ENCODE measurements around the gene WWTR1. TPM values are rescaled to one million over a fixed set of nuclear protein-coding genes. Genes with fewer than 3 reads are reported as not detected.

WWTR1 gene
- polyA plus RNA-seq, 2 of the 4 experiments (the other 2 are of a cell fraction): 99.7 to 164 TPM

DNA sequence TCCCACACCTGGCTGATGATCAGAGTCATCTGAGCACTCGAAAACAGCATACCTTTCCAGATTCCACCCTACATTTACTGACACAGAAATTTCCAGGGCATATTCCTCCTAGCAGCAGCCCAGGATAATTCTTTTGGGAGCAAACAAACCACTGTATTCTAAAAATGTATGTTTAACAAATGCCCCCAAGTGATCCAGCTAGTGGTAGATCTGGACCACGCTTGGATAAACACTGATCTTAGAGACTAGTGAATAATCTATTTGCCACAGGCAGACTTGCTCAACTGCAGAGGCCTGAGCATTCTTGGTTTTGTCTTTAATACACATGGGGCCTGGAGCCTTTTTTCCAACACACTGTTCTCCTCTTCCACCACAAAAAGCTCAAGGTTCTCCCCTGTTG lies 93.7 kb downstream of the WWTR1 start:
- POLR2A ChIA-PET: interaction anchor here (0.7 to 1.9 kb wide), 3 partner anchors 12 to 94 kb away, joined by 5 to 7 read pairs (median 6); partner anchors contain the start of gene WWTR1
- peak overlapping the region; percentile 21 to 37; a peak in 3 of 6 replicates for H3K27ac ChIP-seq
- ATAC-seq (no peak), FAIRE-seq (no peak), DNase-seq (ENCODE audit: low read depth in 1 of 2, low spot score in 1 of 2) (no peak)
- peaks cover 65% of the 10 kb centered on the region for H3K4me1 ChIP-seq
- no peak for TF ChIP-seq JUNB (IDR thresholded peaks at IDR 0.05)
- no peak for TF ChIP-seq GATA3 (IDR thresholded peaks at IDR 0.05; ENCODE audit: borderline replicate concordance)
- TF ChIP-seq JUN (IDR thresholded peaks at IDR 0.05): no peak
- no peak for TF ChIP-seq NR3C1 (IDR thresholded peaks at IDR 0.05)
- no peak for TF ChIP-seq FOSB (CRISPR knock-in tag; IDR thresholded peaks at IDR 0.05)
- H3K9me3 ChIP-seq: no peaks in the 10 kb centered on the region
- H3K4me2 ChIP-seq: no peak overlapping the region
- WGBS (ENCODE audit: missing lambda C conversion rate): 84% methylated on average over 2 of the region's 2 CpGs
- no peak overlapping the region for H3K4me3 ChIP-seq
- CTCF ChIA-PET: interaction anchor here (0.7 to 1.4 kb wide), 5 partner anchors 8 to 203 kb away, joined by 3 to 5 read pairs (median 3); no protein-coding TSS in a partner anchor

GRCh38 chr3:149563114-149563513 lies 94.7 kb downstream of the WWTR1 start:
- DNase-seq (ENCODE audit: low read depth in 1 of 2, low spot score in 1 of 2): no peak
- ATAC-seq: no peak
- ChIA-PET POLR2A (interaction anchor here (1.9 kb wide), 1 partner anchor 13 kb away, joined by 6 read pairs; no protein-coding TSS in a partner anchor), CTCF (interaction anchor here (0.7 to 1.2 kb wide), 6 partner anchors 9 to 154 kb away, joined by 3 to 5 read pairs (median 3); no protein-coding TSS in a partner anchor)
- WGBS (ENCODE audit: missing lambda C conversion rate): 91% methylated on average over 5 of the region's 5 CpGs
- Histone ChIP-seq H3K4me2 (no peak overlapping the region), H3K9me3 (no peaks in the 10 kb centered on the region), H3K4me1 (peaks cover 63% of the 10 kb centered on the region), H3K4me3 (no peak overlapping the region), H3K27ac (peak overlapping the region in 1 of 2 experiments; percentile 14; a peak in 2 of 6 replicates)
- FAIRE-seq: no peak
- no peak for TF ChIP-seq USF2 (IDR thresholded peaks at IDR 0.05)
- TF ChIP-seq, protein P1, sequence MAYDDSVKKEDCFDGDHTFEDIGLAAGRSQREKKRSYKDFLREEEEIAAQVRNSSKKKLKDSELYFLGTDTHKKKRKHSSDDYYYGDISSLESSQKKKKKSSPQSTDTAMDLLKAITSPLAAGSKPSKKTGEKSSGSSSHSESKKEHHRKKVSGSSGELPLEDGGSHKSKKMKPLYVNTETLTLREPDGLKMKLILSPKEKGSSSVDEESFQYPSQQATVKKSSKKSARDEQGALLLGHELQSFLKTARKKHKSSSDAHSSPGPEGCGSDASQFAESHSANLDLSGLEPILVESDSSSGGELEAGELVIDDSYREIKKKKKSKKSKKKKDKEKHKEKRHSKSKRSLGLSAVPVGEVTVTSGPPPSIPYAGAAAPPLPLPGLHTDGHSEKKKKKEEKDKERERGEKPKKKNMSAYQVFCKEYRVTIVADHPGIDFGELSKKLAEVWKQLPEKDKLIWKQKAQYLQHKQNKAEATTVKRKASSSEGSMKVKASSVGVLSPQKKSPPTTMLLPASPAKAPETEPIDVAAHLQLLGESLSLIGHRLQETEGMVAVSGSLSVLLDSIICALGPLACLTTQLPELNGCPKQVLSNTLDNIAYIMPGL (CRISPR knock-in tag; IDR thresholded peaks at IDR 0.05; ENCODE audit: borderline replicate concordance): no peak
- TF ChIP-seq CBX8 (IDR thresholded peaks at IDR 0.05): no peak
- no peak for TF ChIP-seq CBX2 (IDR thresholded peaks at IDR 0.05; ENCODE audit: borderline replicate concordance, low read depth)
- TF ChIP-seq RCOR1 (IDR thresholded peaks at IDR 0.05; ENCODE audit: low read depth, low read length): no peak
- TF ChIP-seq TP53 (CRISPR knock-in tag; IDR thresholded peaks at IDR 0.05): no peak
- no peak for TF ChIP-seq HES2 (IDR thresholded peaks at IDR 0.05)
- no peak for TF ChIP-seq HOXB13 (CRISPR knock-in tag; IDR thresholded peaks at IDR 0.05; ENCODE audit: low read depth)
- TF ChIP-seq, protein P2, sequence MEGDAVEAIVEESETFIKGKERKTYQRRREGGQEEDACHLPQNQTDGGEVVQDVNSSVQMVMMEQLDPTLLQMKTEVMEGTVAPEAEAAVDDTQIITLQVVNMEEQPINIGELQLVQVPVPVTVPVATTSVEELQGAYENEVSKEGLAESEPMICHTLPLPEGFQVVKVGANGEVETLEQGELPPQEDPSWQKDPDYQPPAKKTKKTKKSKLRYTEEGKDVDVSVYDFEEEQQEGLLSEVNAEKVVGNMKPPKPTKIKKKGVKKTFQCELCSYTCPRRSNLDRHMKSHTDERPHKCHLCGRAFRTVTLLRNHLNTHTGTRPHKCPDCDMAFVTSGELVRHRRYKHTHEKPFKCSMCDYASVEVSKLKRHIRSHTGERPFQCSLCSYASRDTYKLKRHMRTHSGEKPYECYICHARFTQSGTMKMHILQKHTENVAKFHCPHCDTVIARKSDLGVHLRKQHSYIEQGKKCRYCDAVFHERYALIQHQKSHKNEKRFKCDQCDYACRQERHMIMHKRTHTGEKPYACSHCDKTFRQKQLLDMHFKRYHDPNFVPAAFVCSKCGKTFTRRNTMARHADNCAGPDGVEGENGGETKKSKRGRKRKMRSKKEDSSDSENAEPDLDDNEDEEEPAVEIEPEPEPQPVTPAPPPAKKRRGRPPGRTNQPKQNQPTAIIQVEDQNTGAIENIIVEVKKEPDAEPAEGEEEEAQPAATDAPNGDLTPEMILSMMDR (IDR thresholded peaks at IDR 0.05): no peak
- TF ChIP-seq E2F6 (IDR thresholded peaks at IDR 0.05; ENCODE audit: borderline replicate concordance, low read depth): no peak
- TF ChIP-seq HOXA7 (CRISPR knock-in tag; IDR thresholded peaks at IDR 0.05): no peak
- TF ChIP-seq RNF2 (IDR thresholded peaks at IDR 0.05; ENCODE audit: borderline replicate concordance, low read depth): no peak
- TF ChIP-seq SREBF2 (IDR thresholded peaks at IDR 0.05): no peak
- TF ChIP-seq BHLHE40 (IDR thresholded peaks at IDR 0.05; ENCODE audit: low read depth, low read length): no peak
- TF ChIP-seq ZC3H11A (IDR thresholded peaks at IDR 0.05): no peak
- TF ChIP-seq CHD2 (IDR thresholded peaks at IDR 0.05; ENCODE audit: low read length, partially characterized antibody): no peak
- TF ChIP-seq EP300 (IDR thresholded peaks at IDR 0.05): no peak
